ENCODE measurements around the gene SLC12A2. TPM values are rescaled to one million over a fixed set of nuclear protein-coding genes. Genes with fewer than 3 reads are reported as not detected.

Gene SLC12A2
- total RNA-seq, 1 experiment from 2014 or later: 41.2 TPM

DNA sequence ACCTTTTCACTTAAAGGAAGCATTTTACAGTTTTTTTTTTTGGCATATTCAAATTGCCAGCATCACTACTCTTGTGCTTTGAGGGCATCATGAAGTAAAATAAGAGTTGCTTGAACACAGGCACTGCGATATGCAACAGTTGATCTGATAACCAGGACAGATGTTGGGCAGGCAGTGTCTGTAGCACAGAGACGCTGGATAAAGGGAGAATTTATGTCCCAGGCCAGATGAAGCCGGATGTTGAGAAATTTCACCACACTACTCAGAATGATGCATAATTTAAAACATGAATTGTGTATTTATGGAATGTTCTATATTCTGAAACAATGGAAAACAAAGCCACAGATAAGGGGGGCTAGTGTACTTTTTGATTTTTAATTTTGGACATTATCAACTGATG is 71.4 kb downstream of the SLC12A2 start:
- no peaks in the 10 kb centered on the region for H3K9me2 ChIP-seq (ENCODE audit: insufficient read depth)
- no TSS peak for BruUV-seq (replicated peaks)
- no peaks in the 10 kb centered on the region for H4K20me1 ChIP-seq (ENCODE audit: insufficient read depth)
- intact Hi-C loops (cut with micrococcal nuclease): no loop called here
- no peak overlapping the region for H3K4me2 ChIP-seq (ENCODE audit: low read length)
- POLR2A ChIA-PET: no interaction called here
- H3K4me3 ChIP-seq (replicated peaks in 1 of 2; ENCODE audit: low read depth in 1 of 2, low read length in 2 of 2): no peak overlapping the region
- CTCF ChIA-PET: no interaction called here
- peaks cover 3 to 15% of the 10 kb centered on the region in 2 experiments; a peak in 3 of 4 replicates for H3K36me3 ChIP-seq (ENCODE audit: control insufficient read depth in 1 of 2, insufficient read depth in 2 of 2, low read length in 2 of 2)
- H2AFZ ChIP-seq (ENCODE audit: low read depth, low read length, poor library complexity, severe bottlenecking): no peak overlapping the region
- DNase-seq (ENCODE audit: low read depth, low spot score): no peak
- H3K27ac ChIP-seq (ENCODE audit: low read depth, low read length): no peak overlapping the region
- ATAC-seq: no peak
- H3K9ac ChIP-seq (ENCODE audit: low read length): no peak overlapping the region
- no peaks in the 10 kb centered on the region for H3K79me2 ChIP-seq (ENCODE audit: insufficient read depth, low read length)
- H3K4me1 ChIP-seq (ENCODE audit: control insufficient read depth in 1 of 2, insufficient read depth in 2 of 2, low read length in 2 of 2): no peaks in the 10 kb centered on the region
- RAD21 ChIA-PET (ENCODE audit: low non-redundant PET in 1 of 2, low total read pairs in 2 of 2, uncharacterized antibody in 2 of 2, unreplicated experiment in 2 of 2): no interaction called here
- no peaks in the 10 kb centered on the region for H3K27me3 ChIP-seq (ENCODE audit: insufficient read depth, low read length)
- TF ChIP-seq EZH2phosphoT487 (IDR thresholded peaks at IDR 0.05; ENCODE audit: borderline replicate concordance): no peak
- TF ChIP-seq YY1 (IDR thresholded peaks at IDR 0.05; ENCODE audit: extremely low read depth, insufficient replicate concordance, low read depth, low read length): no peak
- TF ChIP-seq, protein P1, sequence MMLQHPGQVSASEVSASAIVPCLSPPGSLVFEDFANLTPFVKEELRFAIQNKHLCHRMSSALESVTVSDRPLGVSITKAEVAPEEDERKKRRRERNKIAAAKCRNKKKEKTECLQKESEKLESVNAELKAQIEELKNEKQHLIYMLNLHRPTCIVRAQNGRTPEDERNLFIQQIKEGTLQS (IDR thresholded peaks at IDR 0.05): no peak
- no peak for TF ChIP-seq SIN3A (IDR thresholded peaks at IDR 0.05; ENCODE audit: low read depth)
- TF ChIP-seq EGR1 (IDR thresholded peaks at IDR 0.05; ENCODE audit: low read depth): no peak
- no peak for TF ChIP-seq ZNF274 (IDR thresholded peaks at IDR 0.05; ENCODE audit: low read depth, low read length)
- no peak for TF ChIP-seq RAD21 (IDR thresholded peaks at IDR 0.05; ENCODE audit: low read depth)
- no peak for TF ChIP-seq JUND (IDR thresholded peaks at IDR 0.05)
- TF ChIP-seq, protein P2, sequence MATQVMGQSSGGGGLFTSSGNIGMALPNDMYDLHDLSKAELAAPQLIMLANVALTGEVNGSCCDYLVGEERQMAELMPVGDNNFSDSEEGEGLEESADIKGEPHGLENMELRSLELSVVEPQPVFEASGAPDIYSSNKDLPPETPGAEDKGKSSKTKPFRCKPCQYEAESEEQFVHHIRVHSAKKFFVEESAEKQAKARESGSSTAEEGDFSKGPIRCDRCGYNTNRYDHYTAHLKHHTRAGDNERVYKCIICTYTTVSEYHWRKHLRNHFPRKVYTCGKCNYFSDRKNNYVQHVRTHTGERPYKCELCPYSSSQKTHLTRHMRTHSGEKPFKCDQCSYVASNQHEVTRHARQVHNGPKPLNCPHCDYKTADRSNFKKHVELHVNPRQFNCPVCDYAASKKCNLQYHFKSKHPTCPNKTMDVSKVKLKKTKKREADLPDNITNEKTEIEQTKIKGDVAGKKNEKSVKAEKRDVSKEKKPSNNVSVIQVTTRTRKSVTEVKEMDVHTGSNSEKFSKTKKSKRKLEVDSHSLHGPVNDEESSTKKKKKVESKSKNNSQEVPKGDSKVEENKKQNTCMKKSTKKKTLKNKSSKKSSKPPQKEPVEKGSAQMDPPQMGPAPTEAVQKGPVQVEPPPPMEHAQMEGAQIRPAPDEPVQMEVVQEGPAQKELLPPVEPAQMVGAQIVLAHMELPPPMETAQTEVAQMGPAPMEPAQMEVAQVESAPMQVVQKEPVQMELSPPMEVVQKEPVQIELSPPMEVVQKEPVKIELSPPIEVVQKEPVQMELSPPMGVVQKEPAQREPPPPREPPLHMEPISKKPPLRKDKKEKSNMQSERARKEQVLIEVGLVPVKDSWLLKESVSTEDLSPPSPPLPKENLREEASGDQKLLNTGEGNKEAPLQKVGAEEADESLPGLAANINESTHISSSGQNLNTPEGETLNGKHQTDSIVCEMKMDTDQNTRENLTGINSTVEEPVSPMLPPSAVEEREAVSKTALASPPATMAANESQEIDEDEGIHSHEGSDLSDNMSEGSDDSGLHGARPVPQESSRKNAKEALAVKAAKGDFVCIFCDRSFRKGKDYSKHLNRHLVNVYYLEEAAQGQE (IDR thresholded peaks at IDR 0.05; ENCODE audit: low read depth): no peak
- TF ChIP-seq CBX3 (IDR thresholded peaks at IDR 0.05; ENCODE audit: low read depth): no peak
- TF ChIP-seq, protein P3, sequence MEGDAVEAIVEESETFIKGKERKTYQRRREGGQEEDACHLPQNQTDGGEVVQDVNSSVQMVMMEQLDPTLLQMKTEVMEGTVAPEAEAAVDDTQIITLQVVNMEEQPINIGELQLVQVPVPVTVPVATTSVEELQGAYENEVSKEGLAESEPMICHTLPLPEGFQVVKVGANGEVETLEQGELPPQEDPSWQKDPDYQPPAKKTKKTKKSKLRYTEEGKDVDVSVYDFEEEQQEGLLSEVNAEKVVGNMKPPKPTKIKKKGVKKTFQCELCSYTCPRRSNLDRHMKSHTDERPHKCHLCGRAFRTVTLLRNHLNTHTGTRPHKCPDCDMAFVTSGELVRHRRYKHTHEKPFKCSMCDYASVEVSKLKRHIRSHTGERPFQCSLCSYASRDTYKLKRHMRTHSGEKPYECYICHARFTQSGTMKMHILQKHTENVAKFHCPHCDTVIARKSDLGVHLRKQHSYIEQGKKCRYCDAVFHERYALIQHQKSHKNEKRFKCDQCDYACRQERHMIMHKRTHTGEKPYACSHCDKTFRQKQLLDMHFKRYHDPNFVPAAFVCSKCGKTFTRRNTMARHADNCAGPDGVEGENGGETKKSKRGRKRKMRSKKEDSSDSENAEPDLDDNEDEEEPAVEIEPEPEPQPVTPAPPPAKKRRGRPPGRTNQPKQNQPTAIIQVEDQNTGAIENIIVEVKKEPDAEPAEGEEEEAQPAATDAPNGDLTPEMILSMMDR (IDR thresholded peaks at IDR 0.05 in 2 of 3, conservative IDR thresholded peaks at IDR 0.05 in 1 of 3; ENCODE audit: borderline replicate concordance in 1 of 3, insufficient read depth in 1 of 3, low read depth in 2 of 3, low read length in 2 of 3): no peak
- no peak for TF ChIP-seq SP1 (IDR thresholded peaks at IDR 0.05; ENCODE audit: low read depth)
- no peaks in the 10 kb centered on the region for H3K9me3 ChIP-seq (ENCODE audit: control insufficient read depth in 1 of 2, insufficient read depth in 1 of 2, low read depth in 1 of 2, low read length in 2 of 2)

Data from HCT116 (cell line).